HCT116 (cell line): ENCODE results near the gene FSHR. TPM values are rescaled to one million over a fixed set of nuclear protein-coding genes. Genes with fewer than 3 reads are reported as not detected.

ENCODE experiments used
- ATAC-seq: fragments of 200-7000 bp; cut with Tn5 transposase; 2 replicates; pipeline ENCODE4 v1.9.1; 2020; ENCODE audit warnings: mild to moderate bottlenecking, moderate library complexity
- BruUV-seq: library from RNA; stranded (reverse); fragments of 400-500 nt; replicated peaks from 2 replicates; lab custom pipeline; 2021; lab: Mats Ljungman, UMichigan
- CTCF ChIA-PET: fragments of 300-600 bp; sonication (Branson Sonifier 250); formaldehyde crosslinking; loops from one replicate; lab custom pipeline; 2021; ENCODE audit warnings: antibody characterized with exemption; lab: Charles Lee
- POLR2A ChIA-PET: fragments of 300-600, 350-600 bp; sonication (Branson Sonifier 250); formaldehyde crosslinking; loops from one replicate; lab custom pipeline; 2021; ENCODE audit warnings: antibody characterized with exemption; lab: Charles Lee
- RAD21 ChIA-PET, 2 experiments: fragments of 300-600 bp; sonication (Branson Sonifier 250); formaldehyde crosslinking; loops; one replicate each; lab custom pipeline; 2023; ENCODE audit warnings: low total read pairs in 2 of 2; ENCODE audit not compliant: uncharacterized antibody in 2 of 2, unreplicated experiment in 2 of 2, low non-redundant PET in 1 of 2; lab: Charles Lee
- DNase-seq: peaks from one replicate; pipeline ENCODE4 v3.0.0-alpha.2; 2010; ENCODE audit warnings: low read depth, low spot score
- H2AFZ ChIP-seq: fragments of 200-600 bp; shearing (Covaris generic), sonication (generic); 2 replicates; pipeline ENCODE4 v1.6.1; 2017; ENCODE audit warnings: low read depth, mixed run types, mixed read lengths, antibody characterized with exemption, low read length; ENCODE audit not compliant: poor library complexity, severe bottlenecking
- H3K27ac ChIP-seq: 2 replicates; pipeline ENCODE4 v1.5.1; 2012; ENCODE audit warnings: low read depth, low read length
- H3K27me3 ChIP-seq: fragments of 200-600 bp; sonication (generic); 2 replicates; pipeline ENCODE4 v1.6.1; 2016; ENCODE audit warnings: mixed run types, low read length, mixed read lengths; ENCODE audit not compliant: insufficient read depth
- H3K36me3 ChIP-seq, 2 experiments: fragments of 200-500 bp in 1 of 2; fragments of 200-600 bp in 1 of 2; sonication (Bioruptor generic) in 1 of 2; sonication (generic) in 1 of 2; 2 replicates each; pipeline versions ENCODE4 v1.5.1 to v1.6.1; 2014 to 2016; ENCODE audit warnings: low read length in 2 of 2, inconsistent platforms in 1 of 2, mixed read lengths in 1 of 2, mixed run types in 1 of 2; ENCODE audit not compliant: insufficient read depth in 2 of 2, control insufficient read depth in 1 of 2
- H3K4me1 ChIP-seq, 2 experiments: fragments of 200-600 bp in 1 of 2; sonication (generic) in 1 of 2; 2 replicates each; pipeline versions ENCODE4 v1.5.1 to v1.6.1; 2012 to 2017; ENCODE audit warnings: low read length in 2 of 2, inconsistent platforms in 1 of 2, mild to moderate bottlenecking in 1 of 2, mixed read lengths in 1 of 2, mixed run types in 1 of 2, moderate library complexity in 1 of 2; ENCODE audit not compliant: insufficient read depth in 2 of 2, control insufficient read depth in 1 of 2
- H3K4me2 ChIP-seq: fragments of 200-600 bp; sonication (generic); 2 replicates; pipeline ENCODE4 v1.6.1; 2017; ENCODE audit warnings: mixed run types, low read length, mixed read lengths
- H3K4me3 ChIP-seq, 2 experiments: fragments of 200-600 bp in 1 of 2; sonication (generic) in 1 of 2; replicated peaks in 1 of 2; 2 replicates each; pipeline ENCODE4 v1.5.1; 2011 to 2016; ENCODE audit warnings: low read length in 2 of 2, control low read depth in 1 of 2, low read depth in 1 of 2, mild to moderate bottlenecking in 1 of 2, mixed read lengths in 1 of 2, mixed run types in 1 of 2
- H3K79me2 ChIP-seq: fragments of 200-600 bp; sonication (generic); 2 replicates; pipeline ENCODE4 v1.6.1; 2017; ENCODE audit warnings: mild to moderate bottlenecking, mixed run types, low read length, moderate library complexity, mixed read lengths; ENCODE audit not compliant: insufficient read depth
- H3K9ac ChIP-seq: fragments of 200-600 bp; sonication (generic); 2 replicates; pipeline ENCODE4 v1.6.1; 2016; ENCODE audit warnings: low read length, mixed read lengths
- H3K9me2 ChIP-seq: fragments of 200-600 bp; sonication (generic), shearing (Covaris generic); 2 replicates; pipeline ENCODE4 v1.6.1; 2017; ENCODE audit warnings: mixed run types, mild to moderate bottlenecking, moderate library complexity; ENCODE audit not compliant: insufficient read depth
- H3K9me3 ChIP-seq, 2 experiments: fragments of 200-500 bp in 1 of 2; fragments of 200-600 bp in 1 of 2; sonication (Bioruptor generic) in 1 of 2; sonication (generic) in 1 of 2; 2 replicates each; pipeline ENCODE4 v1.6.1; 2014 to 2017; ENCODE audit warnings: low read length in 2 of 2, mixed read lengths in 2 of 2, inconsistent platforms in 1 of 2, low read depth in 1 of 2, mild to moderate bottlenecking in 1 of 2, mixed run types in 1 of 2, moderate library complexity in 1 of 2; ENCODE audit not compliant: control insufficient read depth in 1 of 2, insufficient read depth in 1 of 2
- H4K20me1 ChIP-seq: fragments of 200-600 bp; sonication (generic), shearing (Covaris generic); 2 replicates; pipeline ENCODE4 v1.6.1; 2017; ENCODE audit warnings: mixed run types, mild to moderate bottlenecking, moderate library complexity; ENCODE audit not compliant: insufficient read depth
- CBX3 ChIP-seq: IDR thresholded peaks from 2 replicates; pipeline ENCODE4 v1.6.1; 2012; ENCODE audit warnings: low read depth
- CEBPB ChIP-seq: IDR thresholded peaks from 2 replicates; pipeline ENCODE4 v1.6.1; 2012; ENCODE audit warnings: low read depth
- EGR1 ChIP-seq: IDR thresholded peaks from 2 replicates; pipeline ENCODE4 v1.6.1; 2012; ENCODE audit warnings: low read depth
- EZH2 ChIP-seq: fragments of 200-600 bp; sonication (generic); IDR thresholded peaks from 2 replicates; pipeline ENCODE4 v1.6.1; 2017; ENCODE audit warnings: antibody characterized with exemption, mixed run types
- FOSL1 ChIP-seq: IDR thresholded peaks from 2 replicates; pipeline ENCODE4 v1.6.1; 2012; ENCODE audit warnings: low read depth
- POLR2A ChIP-seq: IDR thresholded peaks from 2 replicates; pipeline ENCODE4 v1.7.0; 2011; ENCODE audit warnings: borderline replicate concordance; ENCODE audit not compliant: insufficient read depth, insufficient read length; ENCODE audit errors: extremely low read depth
- POLR2AphosphoS5 ChIP-seq: IDR thresholded peaks from 2 replicates; pipeline ENCODE4 v1.6.1; 2011; ENCODE audit warnings: mild to moderate bottlenecking, low read depth, low read length, moderate library complexity
- RAD21 ChIP-seq: IDR thresholded peaks from 2 replicates; pipeline ENCODE4 v1.6.1; 2012; ENCODE audit warnings: low read depth, mild to moderate bottlenecking
- SP1 ChIP-seq: IDR thresholded peaks from 2 replicates; pipeline ENCODE4 v1.6.1; 2012; ENCODE audit warnings: low read depth
- SRF ChIP-seq: IDR thresholded peaks from 2 replicates; pipeline ENCODE4 v1.6.1; 2012; ENCODE audit warnings: low read depth
- ZBTB33 ChIP-seq: IDR thresholded peaks from 2 replicates; pipeline ENCODE4 v1.6.1; 2011; ENCODE audit warnings: mild to moderate bottlenecking, low read length, moderate library complexity; ENCODE audit not compliant: insufficient replicate concordance; ENCODE audit errors: extremely low read depth
- ZFX ChIP-seq: fragments of 450-650 bp; IDR thresholded peaks from 2 replicates; pipeline ENCODE4 v1.6.1; 2017
- ZNF274 ChIP-seq: fragments of 200-500 bp; sonication (Bioruptor generic); IDR thresholded peaks from 2 replicates; pipeline ENCODE4 v1.6.1; 2014; ENCODE audit warnings: mild to moderate bottlenecking, low read depth, low read length, inconsistent platforms
- intact Hi-C: fragments of 100-400 bp; cut with micrococcal nuclease; formaldehyde crosslinking; loops from 2 replicates; pipeline ENCODE4 v1.10.0; 2022
- total RNA-seq: library from RNA; stranded (reverse); gene quantifications from one replicate; pipeline ENCODE4 v1.2.1, GENCODE V29; 2021; ENCODE audit not compliant: unreplicated experiment

Gene FSHR
- total RNA-seq, 1 experiment from 2014 or later, result not detected

GRCh38 chr2:49044350-49045079 lies 109.8 kb downstream of the FSHR start:
- ChIA-PET RAD21 (no interaction called here), POLR2A (no interaction called here), CTCF (no interaction called here)
- TF ChIP-seq ZNF274 (no peak), SRF (no peak), FOSL1 (no peak), EZH2 (no peak), RAD21 (no peak), CEBPB (no peak), CBX3 (no peak), POLR2A (no peak), SP1 (no peak), ZBTB33 (no peak), POLR2AphosphoS5 (no peak), EGR1 (no peak), ZFX (no peak)
- ATAC-seq (no peak), DNase-seq (no peak)
- Histone ChIP-seq H3K9me3 (no peaks in the 10 kb centered on the region), H3K4me1 (no peaks in the 10 kb centered on the region), H3K9ac (no peak overlapping the region), H3K4me3 (no peak overlapping the region), H3K9me2 (no peaks in the 10 kb centered on the region), H3K27ac (no peak overlapping the region), H3K36me3 (no peaks in the 10 kb centered on the region), H3K27me3 (no peaks in the 10 kb centered on the region), H3K4me2 (no peak overlapping the region), H2AFZ (no peak overlapping the region), H3K79me2 (no peaks in the 10 kb centered on the region), H4K20me1 (no peaks in the 10 kb centered on the region)
- no TSS peak for BruUV-seq
- intact Hi-C loops, result no loop called here
